Right lobe of liver (tissue), 4 donors: ENCODE measurements around the gene SOD2.

Source experiments
- CTCF ChIP-seq, 4 donors: fragments of 200-600 bp in 3 of 4; fragments of 450-650 bp in 1 of 4; IDR thresholded peaks; one replicate each; pipeline versions ENCODE4 v1.5.1 to v1.8.0; 2016 to 2022; ENCODE audit warnings: antibody characterized with exemption in 4 of 4, mild to moderate bottlenecking in 2 of 4
- POLR2A ChIP-seq: fragments of 450-650 bp; IDR thresholded peaks from one replicate; pipeline ENCODE4 v1.6.1; 2017; ENCODE audit warnings: antibody characterized with exemption, mild to moderate bottlenecking
- donor health status: DM: no; HTN: no; CAD: no.
- donor health status: DM: no; HTN: no; CAD: no.
- donor health status: DM: no; HTN: yes; CAD: no.

GRCh38 chr6:159715166-159715565, 22.1 kb upstream of the SOD2 start:
- TF ChIP-seq CTCF (IDR thresholded peaks at IDR 0.05): no peak
- TF ChIP-seq POLR2A: no peak
